SK-N-SH treated with all-trans-retinoic acid at 6 μM for 48 hours (cell line): Measurements from ENCODE around the gene SVIL.

Experiments used
- ATAC-seq: fragments of 200-7000 bp; cut with Tn5 transposase; 3 replicates; pipeline ENCODE4 v1.9.1; 2020; ENCODE audit warnings: mild to moderate bottlenecking, moderate library complexity
- ARNTL ChIP-seq: fragments of 450-650 bp; formaldehyde crosslinking; IDR thresholded peaks from 2 replicates; pipeline ENCODE4 v1.5.0; 2020; ENCODE audit warnings: low read depth, mild to moderate bottlenecking, moderate library complexity, borderline replicate concordance
- BACH2 ChIP-seq: fragments of 250-450 bp; sonication (Bioruptor Pico); IDR thresholded peaks from 2 replicates; pipeline ENCODE4 v1.9.0; 2021; ENCODE audit warnings: mild to moderate bottlenecking, borderline replicate concordance
- CREB5 ChIP-seq: fragments of 250-450 bp; sonication (Bioruptor Pico); IDR thresholded peaks from 2 replicates; pipeline ENCODE4 v1.5.1; 2020; ENCODE audit warnings: low read depth, mild to moderate bottlenecking, moderate library complexity
- CSDC2 ChIP-seq: fragments of 250-450 bp; sonication (Bioruptor Pico); IDR thresholded peaks from 2 replicates; pipeline ENCODE4 v1.5.0; 2020; ENCODE audit warnings: mild to moderate bottlenecking, moderate library complexity
- CSRNP3 ChIP-seq: fragments of 250-450 bp; sonication (Bioruptor Pico); IDR thresholded peaks from 2 replicates; pipeline ENCODE4 v1.5.1; 2021; ENCODE audit warnings: mild to moderate bottlenecking, moderate library complexity
- ESRRG ChIP-seq: fragments of 250-450 bp; sonication (Bioruptor Pico); IDR thresholded peaks from 2 replicates; pipeline ENCODE4 v1.6.1; 2021; ENCODE audit warnings: mild to moderate bottlenecking
- ISL1 ChIP-seq: fragments of 250-450 bp; sonication (Bioruptor Pico); IDR thresholded peaks from 2 replicates; pipeline ENCODE4 v2.1.2; 2022; ENCODE audit warnings: mild to moderate bottlenecking, moderate library complexity
- OSR1 ChIP-seq: fragments of 250-450 bp; sonication (Bioruptor Pico); IDR thresholded peaks from 2 replicates; pipeline ENCODE4 v1.8.0; 2022; ENCODE audit warnings: moderate library complexity, mild to moderate bottlenecking, inconsistent platforms
- PATZ1 ChIP-seq: fragments of 250-450 bp; sonication (Bioruptor Pico); IDR thresholded peaks from 2 replicates; pipeline ENCODE4 v1.8.0; 2020; ENCODE audit warnings: mild to moderate bottlenecking, moderate library complexity, borderline replicate concordance
- POU6F1 ChIP-seq: fragments of 250-450 bp; sonication (Bioruptor Pico); IDR thresholded peaks from 2 replicates; pipeline ENCODE4 v1.8.0; 2021; ENCODE audit warnings: low read depth, mild to moderate bottlenecking, moderate library complexity, borderline replicate concordance
- PPARA ChIP-seq: fragments of 250-450 bp; sonication (Bioruptor Pico); IDR thresholded peaks from 2 replicates; pipeline ENCODE4 v1.5.0; 2020; ENCODE audit warnings: mild to moderate bottlenecking, borderline replicate concordance
- SNAI2 ChIP-seq: fragments of 250-450 bp; sonication (Bioruptor Pico); IDR thresholded peaks from 2 replicates; pipeline ENCODE4 v1.5.0; 2020; ENCODE audit warnings: mild to moderate bottlenecking, moderate library complexity
- TCF4 ChIP-seq: fragments of 250-450 bp; sonication (Bioruptor Pico); IDR thresholded peaks from 2 replicates; pipeline ENCODE4 v1.8.0; 2021; ENCODE audit warnings: mild to moderate bottlenecking, moderate library complexity, borderline replicate concordance
- TOX ChIP-seq: fragments of 250-450 bp; sonication (Bioruptor Pico); IDR thresholded peaks from 2 replicates; pipeline ENCODE4 v1.8.0; 2021; ENCODE audit warnings: mild to moderate bottlenecking, moderate library complexity, borderline replicate concordance
- TSHZ2 ChIP-seq: fragments of 250-450 bp; sonication (Bioruptor Pico); IDR thresholded peaks from 2 replicates; pipeline ENCODE4 v1.5.0; 2020; ENCODE audit warnings: mild to moderate bottlenecking, moderate library complexity
- ZC3H10 ChIP-seq: fragments of 250-450 bp; sonication (Bioruptor Pico); IDR thresholded peaks from 2 replicates; pipeline ENCODE4 v1.5.1; 2021; ENCODE audit warnings: mild to moderate bottlenecking, moderate library complexity
- ZFP3 ChIP-seq: fragments of 250-450 bp; sonication (Bioruptor Pico); IDR thresholded peaks from 2 replicates; pipeline ENCODE4 v1.5.0; 2020; ENCODE audit warnings: mild to moderate bottlenecking, moderate library complexity
- ZFP30 ChIP-seq: fragments of 450-650 bp; formaldehyde crosslinking; IDR thresholded peaks from 2 replicates; pipeline ENCODE4 v1.5.0; 2022; ENCODE audit warnings: mild to moderate bottlenecking, moderate library complexity
- ZNF70 ChIP-seq: fragments of 450-650 bp; formaldehyde crosslinking; IDR thresholded peaks from 2 replicates; pipeline ENCODE4 v1.5.0; 2020; ENCODE audit warnings: mild to moderate bottlenecking, moderate library complexity
- ZNF8 ChIP-seq: fragments of 450-650 bp; formaldehyde crosslinking; IDR thresholded peaks from 2 replicates; pipeline ENCODE4 v1.5.0; 2020; ENCODE audit warnings: mild to moderate bottlenecking, moderate library complexity

Gene SVIL

GRCh38 chr10:29628912-29629526 is 5.8 kb downstream of the SVIL start:
- ATAC-seq = no peak
- no peak for TF ChIP-seq ISL1 (CRISPR knock-in tag)
- TF ChIP-seq ESRRG (CRISPR knock-in tag) = no peak
- no peak for TF ChIP-seq ZFP3 (CRISPR knock-in tag)
- no peak for TF ChIP-seq CREB5 (CRISPR knock-in tag)
- no peak for TF ChIP-seq CSRNP3 (CRISPR knock-in tag)
- TF ChIP-seq ZFP30 (CRISPR knock-in tag) = no peak
- no peak for TF ChIP-seq ARNTL
- no peak for TF ChIP-seq TSHZ2
- no peak for TF ChIP-seq PPARA
- no peak for TF ChIP-seq SNAI2
- TF ChIP-seq ZNF70 (CRISPR knock-in tag) = no peak
- TF ChIP-seq TCF4 (CRISPR knock-in tag) = no peak
- no peak for TF ChIP-seq CSDC2 (CRISPR knock-in tag)
- no peak for TF ChIP-seq PATZ1 (CRISPR knock-in tag)
- no peak for TF ChIP-seq POU6F1 (CRISPR knock-in tag)
- no peak for TF ChIP-seq BACH2
- TF ChIP-seq TOX (CRISPR knock-in tag) = no peak
- no peak for TF ChIP-seq OSR1 (CRISPR knock-in tag)

GRCh38 chr10:29628311-29628710 is 6.5 kb downstream of the SVIL start:
- TF ChIP-seq PPARA (no peak), ISL1 (CRISPR knock-in tag) (no peak), ZNF8 (CRISPR knock-in tag) (no peak), ARNTL (no peak), SNAI2 (no peak), BACH2 (no peak), CSDC2 (CRISPR knock-in tag) (no peak), ZC3H10 (CRISPR knock-in tag) (no peak), OSR1 (CRISPR knock-in tag) (no peak), ESRRG (CRISPR knock-in tag) (no peak), ZFP3 (CRISPR knock-in tag) (no peak), TSHZ2 (no peak), PATZ1 (CRISPR knock-in tag) (no peak), CSRNP3 (CRISPR knock-in tag) (no peak), TCF4 (CRISPR knock-in tag) (no peak)
- TF ChIP-seq, all 23 proteins: peak for 0
- no peak for ATAC-seq
